HepG2 (cell line): Measurements from ENCODE around the gene NFKB1. TPM values are rescaled to one million over a fixed set of nuclear protein-coding genes. Genes with fewer than 3 reads are reported as not detected.

Source experiments
- ATAC-seq: fragments of 200-7000 bp; cut with Tn5 transposase; 3 replicates; pipeline ENCODE4 v1.9.1; 2020; ENCODE audit warnings: mild to moderate bottlenecking, moderate library complexity
- BruUV-seq: library from RNA; stranded (reverse); fragments of 400-500 nt; replicated peaks from 2 replicates; lab custom pipeline; 2021; lab: Mats Ljungman, UMichigan
- CTCF ChIA-PET: fragments of 300-600 bp; formaldehyde crosslinking; extraction: SDS; loops from one replicate; lab custom pipeline; 2021; ENCODE audit warnings: low total read pairs, inconsistent platforms, low intra/inter-chr PET ratio; lab: Yijun Ruan, JAX
- POLR2A ChIA-PET: fragments of 350-600 bp; sonication (Branson Sonifier 250); formaldehyde crosslinking; loops from one replicate; lab custom pipeline; 2020; ENCODE audit warnings: antibody characterized with exemption, inconsistent platforms; lab: Yijun Ruan, JAX
- DNase-seq: peaks from one replicate; pipeline ENCODE4 v3.0.0-alpha.2; 2015; ENCODE audit warnings: low spot score
- FAIRE-seq: peaks from 3 replicates; lab custom pipeline; 2011; peaks lifted over from hg19 to GRCh38; lab: Jason Lieb, UNC
- H2AFZ ChIP-seq: one replicate; pipeline ENCODE4 v1.6.1; 2011; ENCODE audit warnings: low read length, inconsistent platforms
- H3K27ac ChIP-seq: fragments of 300-600 bp; 3 replicates; pipeline ENCODE4 v1.8.0; 2011; ENCODE audit warnings: mixed run types, mild to moderate bottlenecking, mixed read lengths, low read length, inconsistent platforms; ENCODE audit not compliant: insufficient read depth; ENCODE audit errors: extremely low read length
- H3K27me3 ChIP-seq, 2 experiments: fragments of 200-600 bp in 1 of 2; 2 replicates in 1 of 2; 3 replicates in 1 of 2; pipeline versions ENCODE4 v1.6.0 to v1.8.0; 2011; ENCODE audit warnings: low read length in 2 of 2, mild to moderate bottlenecking in 2 of 2, moderate library complexity in 2 of 2, inconsistent platforms in 1 of 2; ENCODE audit not compliant: insufficient read depth in 2 of 2, control insufficient read depth in 1 of 2
- H3K36me3 ChIP-seq, 2 experiments: fragments of 200-600 bp in 1 of 2; replicated peaks in 1 of 2; 2 replicates in 1 of 2; 3 replicates in 1 of 2; pipeline versions ENCODE4 v1.5.1 to v1.8.0; 2011; ENCODE audit warnings: low read length in 2 of 2, inconsistent platforms in 1 of 2; ENCODE audit not compliant: insufficient read depth in 2 of 2, control insufficient read depth in 1 of 2
- H3K4me1 ChIP-seq: 2 replicates; pipeline ENCODE4 v1.5.1; 2012; ENCODE audit warnings: low read length, inconsistent platforms; ENCODE audit not compliant: insufficient read depth
- H3K4me2 ChIP-seq: 2 replicates; pipeline ENCODE4 v1.6.0; 2011; ENCODE audit warnings: low read depth, low read length, inconsistent platforms
- H3K4me3 ChIP-seq, 3 experiments: fragments of 200-600 bp in 1 of 3; sonication (generic), shearing (Covaris generic) in 1 of 3; replicated peaks in 1 of 3; 2 replicates each; pipeline ENCODE4 v1.5.1; 2011 to 2016; ENCODE audit warnings: low read length in 3 of 3, inconsistent platforms in 2 of 3, low read depth in 2 of 3, mild to moderate bottlenecking in 2 of 3, control low read depth in 1 of 3, mixed read lengths in 1 of 3; ENCODE audit not compliant: insufficient read depth in 1 of 3
- H3K79me2 ChIP-seq: one replicate; pipeline ENCODE4 v1.6.1; 2011; ENCODE audit warnings: low read length, inconsistent platforms; ENCODE audit not compliant: insufficient read depth
- H3K9ac ChIP-seq: 2 replicates; pipeline ENCODE4 v1.6.0; 2011; ENCODE audit warnings: mild to moderate bottlenecking, low read depth, low read length, inconsistent platforms; ENCODE audit not compliant: insufficient read depth
- H3K9me3 ChIP-seq: 2 replicates; pipeline ENCODE4 v1.5.1; 2012; ENCODE audit warnings: mild to moderate bottlenecking, low read length
- H4K20me1 ChIP-seq: 2 replicates; pipeline ENCODE4 v1.6.0; 2011; ENCODE audit warnings: inconsistent platforms, mild to moderate bottlenecking, low read length, moderate library complexity; ENCODE audit not compliant: insufficient read depth
- CBX2 ChIP-seq, 2 experiments: fragments of 200-600 bp in 1 of 2; sonication (generic); formaldehyde crosslinking in 1 of 2; IDR thresholded peaks; 2 replicates each; pipeline versions ENCODE4 v1.7.0 to v1.8.1; 2018 to 2022; ENCODE audit warnings: low read depth in 2 of 2, low read length in 1 of 2, mild to moderate bottlenecking in 1 of 2, missing genetic modification reagents in 1 of 2
- CHCHD3 ChIP-seq: sonication (generic); formaldehyde crosslinking; IDR thresholded peaks from 2 replicates; pipeline ENCODE4 v1.8.0; 2022; ENCODE audit warnings: mild to moderate bottlenecking, missing genetic modification reagents, moderate library complexity
- CREB3 ChIP-seq: sonication (generic); formaldehyde crosslinking; IDR thresholded peaks from 2 replicates; pipeline ENCODE4 v1.5.0; 2020; ENCODE audit warnings: missing genetic modification reagents
- HDAC1 ChIP-seq: sonication (generic); formaldehyde crosslinking; IDR thresholded peaks from 2 replicates; pipeline ENCODE4 v1.5.1; 2020; ENCODE audit warnings: mild to moderate bottlenecking, missing genetic modification reagents
- HDAC6 ChIP-seq: fragments of 200-600 bp; sonication (generic); IDR thresholded peaks from 2 replicates; pipeline ENCODE4 v1.7.0; 2017; ENCODE audit warnings: mild to moderate bottlenecking, antibody characterized with exemption, low read length, low read depth
- HOXA5 ChIP-seq: sonication (generic); formaldehyde crosslinking; IDR thresholded peaks from 2 replicates; pipeline ENCODE4 v1.4.0; 2020; ENCODE audit warnings: missing genetic modification reagents
- JDP2 ChIP-seq: sonication (generic); formaldehyde crosslinking; IDR thresholded peaks from 2 replicates; pipeline ENCODE4 v1.8.1; 2022; ENCODE audit warnings: missing genetic modification reagents, borderline replicate concordance
- KDM5B ChIP-seq: sonication (generic); formaldehyde crosslinking; IDR thresholded peaks from 2 replicates; pipeline ENCODE4 v1.4.0; 2020; ENCODE audit warnings: missing genetic modification reagents, mild to moderate bottlenecking, borderline replicate concordance
- KLF9 ChIP-seq: IDR thresholded peaks from 2 replicates; pipeline ENCODE4 v1.6.1; 2016; ENCODE audit warnings: low read depth
- NR2F6 ChIP-seq, 2 experiments: IDR thresholded peaks; 2 replicates each; pipeline ENCODE4 v1.6.1; 2016; ENCODE audit warnings: antibody characterized with exemption in 1 of 2, mild to moderate bottlenecking in 1 of 2
- PHB2 ChIP-seq: fragments of 450-650 bp; IDR thresholded peaks from 2 replicates; pipeline ENCODE4 v1.6.1; 2018; ENCODE audit not compliant: partially characterized antibody
- SYNCRIP ChIP-seq: fragments of 200-400 bp; formaldehyde crosslinking; IDR thresholded peaks from 2 replicates; pipeline ENCODE4 v1.6.1; 2018; ENCODE audit warnings: mild to moderate bottlenecking, low read depth, low read length; ENCODE audit not compliant: insufficient read depth
- ZNF451 ChIP-seq: sonication (generic); formaldehyde crosslinking; IDR thresholded peaks from 2 replicates; pipeline ENCODE4 v1.5.0; 2020; ENCODE audit warnings: mild to moderate bottlenecking, missing genetic modification reagents
- ZNF572 ChIP-seq: sonication (generic); formaldehyde crosslinking; IDR thresholded peaks from 2 replicates; pipeline ENCODE4 v1.5.1; 2020; ENCODE audit warnings: mild to moderate bottlenecking, missing genetic modification reagents
- ZNF616 ChIP-seq: sonication (generic); formaldehyde crosslinking; IDR thresholded peaks from 2 replicates; pipeline ENCODE4 v1.5.0; 2020; ENCODE audit warnings: low read depth, mild to moderate bottlenecking, missing genetic modification reagents
- ZNF792 ChIP-seq: IDR thresholded peaks from 2 replicates; pipeline ENCODE4 v1.6.1; 2016
- ZSCAN30 ChIP-seq: sonication (generic); formaldehyde crosslinking; IDR thresholded peaks from 2 replicates; pipeline ENCODE4 v1.5.0; 2020; ENCODE audit warnings: mild to moderate bottlenecking, missing genetic modification reagents
- WGBS: methylation state at CpG from one replicate; pipeline ENCODE4 v1.1.6; 2017; ENCODE audit warnings: low lambda C conversion rate; 5-methylcytosine and 5-hydroxymethylcytosine counted together
- in situ Hi-C: cut with HindIII; loops from 2 replicates; pipeline ENCODE4 v1.10.0; 2017; ENCODE audit warnings: low pct_unique_long_range_greater_than_20kb; ENCODE audit not compliant: extremely low pct_ligation_motif_present
- intact Hi-C: fragments of 100-400 bp; cut with micrococcal nuclease; formaldehyde crosslinking; loops from one replicate; pipeline ENCODE4 v1.10.0; 2022; ENCODE audit not compliant: unreplicated experiment
- polyA plus RNA-seq, 8 experiments: library from polyadenylated mRNA; depleted of rRNA in 3 of 8; stranded (reverse) in 7 of 8; unstranded in 1 of 8; fragments of >200 nt; fragmentation: Illumina TruSeq in 4 of 8; extraction: Trizol in 4 of 8; gene quantifications; 2 replicates each; pipeline versions ENCODE4 v1.2.1 to v1.2.3, GENCODE V29; 2011 to 2016; ENCODE audit warnings: low read depth in 4 of 8, missing spikeins in 1 of 8, mixed read lengths in 1 of 8; ENCODE audit not compliant: insufficient read depth in 1 of 8
- total RNA-seq, 5 experiments: library from RNA; depleted of rRNA; stranded (reverse); fragments of >200 nt; fragmentation: Illumina TruSeq; extraction: Trizol; gene quantifications; 2 replicates each; pipeline ENCODE4 v1.2.3, GENCODE V29; 2016; ENCODE audit warnings: low read depth in 1 of 5
- TF ChIP-seq, protein P1 (sequence below): sonication (generic); formaldehyde crosslinking; IDR thresholded peaks from 2 replicates; pipeline ENCODE4 v1.5.1; 2020; ENCODE audit warnings: missing genetic modification reagents, mild to moderate bottlenecking, borderline replicate concordance

NFKB1 gene
- total and polyA plus RNA-seq, 2 of the 13 experiments (the other 11 are each of a cell fraction or from before 2014, with no cell fraction given): 15.4 to 31.6 TPM

- 0 out of 5 replicates have a peak, but pooled peaks cover 0 to 3% of the 10 kb centered on the region in 2 experiments for H3K36me3 ChIP-seq
- no peak for ATAC-seq
- H2AFZ ChIP-seq: no peak overlapping the region
- H3K9ac ChIP-seq: no peak overlapping the region
- H3K27me3 ChIP-seq: no peaks in the 10 kb centered on the region
- H3K4me2 ChIP-seq: no peak overlapping the region
- TF ChIP-seq ZNF572: no peak
- no peak for TF ChIP-seq NR2F6 (IDR thresholded peaks at IDR 0.05)
- no peak for TF ChIP-seq NR2F6 (CRISPR knock-in tag; IDR thresholded peaks at IDR 0.05)
- TF ChIP-seq HOXA5 (CRISPR knock-in tag): no peak
- TF ChIP-seq, protein P1, sequence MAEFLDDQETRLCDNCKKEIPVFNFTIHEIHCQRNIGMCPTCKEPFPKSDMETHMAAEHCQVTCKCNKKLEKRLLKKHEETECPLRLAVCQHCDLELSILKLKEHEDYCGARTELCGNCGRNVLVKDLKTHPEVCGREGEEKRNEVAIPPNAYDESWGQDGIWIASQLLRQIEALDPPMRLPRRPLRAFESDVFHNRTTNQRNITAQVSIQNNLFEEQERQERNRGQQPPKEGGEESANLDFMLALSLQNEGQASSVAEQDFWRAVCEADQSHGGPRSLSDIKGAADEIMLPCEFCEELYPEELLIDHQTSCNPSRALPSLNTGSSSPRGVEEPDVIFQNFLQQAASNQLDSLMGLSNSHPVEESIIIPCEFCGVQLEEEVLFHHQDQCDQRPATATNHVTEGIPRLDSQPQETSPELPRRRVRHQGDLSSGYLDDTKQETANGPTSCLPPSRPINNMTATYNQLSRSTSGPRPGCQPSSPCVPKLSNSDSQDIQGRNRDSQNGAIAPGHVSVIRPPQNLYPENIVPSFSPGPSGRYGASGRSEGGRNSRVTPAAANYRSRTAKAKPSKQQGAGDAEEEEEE (CRISPR knock-in tag): no peak
- in situ Hi-C loops: no loop called here
- H3K4me1 ChIP-seq: no peaks in the 10 kb centered on the region
- BruUV-seq: no TSS peak
- no peaks in the 10 kb centered on the region for H3K9me3 ChIP-seq
- no peak overlapping the region for H3K4me3 ChIP-seq
- DNase-seq: no peak
- POLR2A ChIA-PET: interaction anchor here (0.6 kb wide), 1 partner anchor 119 kb away, joined by 3 read pairs; no protein-coding TSS in a partner anchor
- H3K27ac ChIP-seq: no peak overlapping the region
- no peaks in the 10 kb centered on the region for H4K20me1 ChIP-seq
- intact Hi-C loops: no loop called here
- WGBS: 94% methylated on average over 5 of the region's 5 CpGs
- CTCF ChIA-PET: no interaction called here
- H3K79me2 ChIP-seq: no peaks in the 10 kb centered on the region
- FAIRE-seq: no peak
Measured at GRCh38 chr4:102657206-102657605, 156.0 kb downstream of the NFKB1 start.

- Histone ChIP-seq H3K4me2 (no peak overlapping the region), H4K20me1 (no peaks in the 10 kb centered on the region), H3K4me3 (no peak overlapping the region), H3K79me2 (no peaks in the 10 kb centered on the region), H3K4me1 (no peaks in the 10 kb centered on the region), H3K9ac (no peak overlapping the region), H3K27ac (no peak overlapping the region), H3K36me3 (0 out of 5 replicates have a peak, but pooled peaks cover 0 to 8% of the 10 kb centered on the region in 2 experiments), H2AFZ (no peak overlapping the region), H3K27me3 (no peaks in the 10 kb centered on the region), H3K9me3 (no peaks in the 10 kb centered on the region)
- no peak for ATAC-seq
- ChIA-PET POLR2A (no interaction called here), CTCF (no interaction called here)
- DNase-seq: no peak
- no peak for FAIRE-seq
- 100% methylated on average over 1 of the region's 1 CpG for WGBS
- BruUV-seq: no TSS peak
- in situ Hi-C loops (no loop called here), intact Hi-C loops (no loop called here)
- TF ChIP-seq JDP2 (CRISPR knock-in tag) (no peak), ZNF451 (CRISPR knock-in tag) (no peak), ZSCAN30 (CRISPR knock-in tag) (no peak), SYNCRIP (no peak), CREB3 (CRISPR knock-in tag) (no peak), HDAC6 (no peak), KLF9 (no peak), HDAC1 (no peak), CBX2 (IDR thresholded peaks at IDR 0.05; ENCODE audit: low read depth, low read length) (no peak), CBX2 (CRISPR knock-in tag; IDR thresholded peaks at IDR 0.05; ENCODE audit: low read depth) (no peak), ZNF616 (CRISPR knock-in tag) (no peak), CHCHD3 (CRISPR knock-in tag) (no peak), ZNF792 (CRISPR knock-in tag) (no peak), KDM5B (CRISPR knock-in tag) (no peak), PHB2 (no peak)
Measured at GRCh38 chr4:102663073-102663472, 161.9 kb downstream of the NFKB1 start.
